Large intestine (tissue), 3 donors: ENCODE data around the gene SCUBE1. TPM values are rescaled to one million over a fixed set of nuclear protein-coding genes. Genes with fewer than 3 reads are reported as not detected.

ENCODE experiments used
- DNase-seq, 2 donors: peaks; one replicate each; pipeline versions ENCODE4 v3.0.0 to v3.0.0-alpha.2; 2013
- H3K27ac ChIP-seq: one replicate; pipeline ENCODE4 v1.5.1; 2013; ENCODE audit warnings: low read length
- H3K27me3 ChIP-seq: 2 replicates; pipeline ENCODE4 v1.6.1; 2013; ENCODE audit warnings: low read length; ENCODE audit not compliant: control insufficient read depth, insufficient read depth
- H3K36me3 ChIP-seq: 2 replicates; pipeline ENCODE4 v1.6.1; 2013; ENCODE audit warnings: low read length; ENCODE audit not compliant: control insufficient read depth, insufficient read depth
- H3K4me1 ChIP-seq: one replicate; pipeline ENCODE4 v1.6.1; 2013; ENCODE audit warnings: low read length; ENCODE audit not compliant: control insufficient read depth, insufficient read depth
- H3K4me3 ChIP-seq: one replicate; pipeline ENCODE4 v1.5.1; 2013; ENCODE audit warnings: low read length
- H3K9me3 ChIP-seq: one replicate; pipeline ENCODE4 v1.6.1; 2013; ENCODE audit warnings: mild to moderate bottlenecking, low read depth, low read length, moderate library complexity; ENCODE audit not compliant: control insufficient read depth
- WGBS: methylation state at CpG from one replicate; pipeline ENCODE4 v1.1.5; 2013; ENCODE audit warnings: low lambda C conversion rate; ENCODE audit not compliant: insufficient coverage; 5-methylcytosine and 5-hydroxymethylcytosine counted together
- polyA plus RNA-seq: library from polyadenylated mRNA; unstranded; fragments of 120-200 nt; gene quantifications from one replicate; pipeline ENCODE4 v1.2.1, GENCODE V29; 2013

SCUBE1 gene
- polyA plus RNA-seq, 1 donor: 4.4 TPM

GRCh38 chr22:43240614-43241013 is 102.6 kb downstream of the SCUBE1 start:
- WGBS: no CpG with 5 or more reads among the region's 7 CpGs
- H3K4me3 ChIP-seq: no peak overlapping the region
- no peaks in the 10 kb centered on the region for H3K9me3 ChIP-seq
- DNase-seq: no peak
- H3K27me3 ChIP-seq: no peaks in the 10 kb centered on the region
- no peaks in the 10 kb centered on the region for H3K4me1 ChIP-seq
- H3K27ac ChIP-seq: no peak overlapping the region
- H3K36me3 ChIP-seq: no peaks in the 10 kb centered on the region

- Histone ChIP-seq H3K36me3 (no peaks in the 10 kb centered on the region), H3K9me3 (no peaks in the 10 kb centered on the region), H3K27me3 (no peaks in the 10 kb centered on the region), H3K4me1 (no peaks in the 10 kb centered on the region), H3K27ac (no peak overlapping the region), H3K4me3 (no peak overlapping the region)
- no peak for DNase-seq
- no CpG with 5 or more reads among the region's 9 CpGs for WGBS
These were observed 103.2 kb downstream of the SCUBE1 start for GRCh38 chr22:43239956-43240355.

- no CpG with 5 or more reads among the region's 7 CpGs for WGBS
- DNase-seq: no peak
- Histone ChIP-seq H3K9me3 (no peaks in the 10 kb centered on the region), H3K4me1 (no peaks in the 10 kb centered on the region), H3K27me3 (no peaks in the 10 kb centered on the region), H3K4me3 (no peak overlapping the region), H3K36me3 (no peaks in the 10 kb centered on the region), H3K27ac (no peak overlapping the region)
These were observed 103.9 kb downstream of the SCUBE1 start for GRCh38 chr22:43239193-43239780.

- Histone ChIP-seq H3K27me3 (no peaks in the 10 kb centered on the region), H3K27ac (no peak overlapping the region), H3K9me3 (no peaks in the 10 kb centered on the region), H3K4me1 (no peaks in the 10 kb centered on the region), H3K4me3 (no peak overlapping the region), H3K36me3 (no peaks in the 10 kb centered on the region)
- DNase-seq: no peak
- no CpG with 5 or more reads among the region's 19 CpGs for WGBS
These were observed 104.6 kb downstream of the SCUBE1 start for GRCh38 chr22:43238526-43239006.

- WGBS: 86% methylated on average over 2 of the region's 9 CpGs
These were observed 105.9 kb downstream of the SCUBE1 start for GRCh38 chr22:43237280-43237679.

GRCh38 chr22:43236411-43237166 is 106.6 kb downstream of the SCUBE1 start:
- DNase-seq: no peak
- Histone ChIP-seq H3K9me3 (no peaks in the 10 kb centered on the region), H3K27ac (no peak overlapping the region), H3K27me3 (no peaks in the 10 kb centered on the region), H3K36me3 (no peaks in the 10 kb centered on the region), H3K4me1 (no peaks in the 10 kb centered on the region), H3K4me3 (no peak overlapping the region)
- WGBS: 86% methylated on average over 2 of the region's 14 CpGs

More at GRCh38 chr22:43237280-43237679, 105.9 kb downstream of the SCUBE1 start:
- no peaks in the 10 kb centered on the region for H3K36me3 ChIP-seq
- H3K27ac ChIP-seq: no peak overlapping the region
- no peak overlapping the region for H3K4me3 ChIP-seq
- H3K27me3 ChIP-seq: no peaks in the 10 kb centered on the region
- H3K4me1 ChIP-seq: no peaks in the 10 kb centered on the region
- no peaks in the 10 kb centered on the region for H3K9me3 ChIP-seq
- DNase-seq: no peak

- Histone ChIP-seq H3K27me3 (no peaks in the 10 kb centered on the region), H3K27ac (no peak overlapping the region), H3K4me3 (no peak overlapping the region), H3K4me1 (no peaks in the 10 kb centered on the region), H3K9me3 (no peaks in the 10 kb centered on the region), H3K36me3 (no peaks in the 10 kb centered on the region)
- DNase-seq: no peak
- 0% methylated on average over 1 of the region's 22 CpGs for WGBS
These were observed 107.4 kb downstream of the SCUBE1 start for GRCh38 chr22:43235445-43236409.

GRCh38 chr22:43234264-43234988 is 108.7 kb downstream of the SCUBE1 start:
- Histone ChIP-seq H3K27ac (no peak overlapping the region), H3K4me3 (no peak overlapping the region), H3K9me3 (no peaks in the 10 kb centered on the region), H3K36me3 (no peaks in the 10 kb centered on the region), H3K27me3 (no peaks in the 10 kb centered on the region), H3K4me1 (no peaks in the 10 kb centered on the region)
- DNase-seq: no peak
- no CpG with 5 or more reads among the region's 9 CpGs for WGBS

GRCh38 chr22:43233529-43233928 is 109.6 kb downstream of the SCUBE1 start:
- no peak overlapping the region for H3K27ac ChIP-seq
- H3K4me1 ChIP-seq: no peaks in the 10 kb centered on the region
- WGBS: no CpG with 5 or more reads among the region's 6 CpGs
- H3K4me3 ChIP-seq: no peak overlapping the region
- H3K9me3 ChIP-seq: no peaks in the 10 kb centered on the region
- no peaks in the 10 kb centered on the region for H3K27me3 ChIP-seq
- H3K36me3 ChIP-seq: no peaks in the 10 kb centered on the region
- DNase-seq: no peak

- WGBS: 60% methylated on average over 1 of the region's 8 CpGs
- H3K27ac ChIP-seq: no peak overlapping the region
These were observed 110.7 kb downstream of the SCUBE1 start for GRCh38 chr22:43232445-43232844.

More at GRCh38 chr22:43232445-43232844, 110.7 kb downstream of the SCUBE1 start:
- no peak for DNase-seq
- no peaks in the 10 kb centered on the region for H3K27me3 ChIP-seq
- no peaks in the 10 kb centered on the region for H3K36me3 ChIP-seq
- H3K4me1 ChIP-seq: no peaks in the 10 kb centered on the region
- H3K4me3 ChIP-seq: no peak overlapping the region
- H3K9me3 ChIP-seq: no peaks in the 10 kb centered on the region
